ENCODE measurements around the gene NSMCE4A.

DNA sequence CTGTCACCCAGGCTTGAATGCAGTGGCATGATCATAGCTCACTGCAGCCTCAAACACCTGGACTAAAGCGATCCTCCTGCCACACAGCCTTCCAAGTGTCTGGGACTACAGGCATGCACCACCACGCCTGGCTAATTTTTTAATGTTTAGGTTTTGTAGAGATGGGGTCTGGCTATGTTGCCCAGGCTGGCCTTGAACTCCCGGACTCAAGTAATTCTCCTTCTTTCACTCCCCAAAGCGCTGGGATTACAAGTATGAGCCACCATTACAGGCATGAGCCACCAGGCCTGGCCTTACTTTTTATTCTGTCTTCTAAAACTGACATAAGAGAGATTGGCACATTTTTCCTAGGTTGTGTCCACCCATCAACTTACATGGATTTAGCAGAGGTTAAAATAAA, 47.3 kb upstream of the NSMCE4A start:
- TF ChIP-seq, protein P1, sequence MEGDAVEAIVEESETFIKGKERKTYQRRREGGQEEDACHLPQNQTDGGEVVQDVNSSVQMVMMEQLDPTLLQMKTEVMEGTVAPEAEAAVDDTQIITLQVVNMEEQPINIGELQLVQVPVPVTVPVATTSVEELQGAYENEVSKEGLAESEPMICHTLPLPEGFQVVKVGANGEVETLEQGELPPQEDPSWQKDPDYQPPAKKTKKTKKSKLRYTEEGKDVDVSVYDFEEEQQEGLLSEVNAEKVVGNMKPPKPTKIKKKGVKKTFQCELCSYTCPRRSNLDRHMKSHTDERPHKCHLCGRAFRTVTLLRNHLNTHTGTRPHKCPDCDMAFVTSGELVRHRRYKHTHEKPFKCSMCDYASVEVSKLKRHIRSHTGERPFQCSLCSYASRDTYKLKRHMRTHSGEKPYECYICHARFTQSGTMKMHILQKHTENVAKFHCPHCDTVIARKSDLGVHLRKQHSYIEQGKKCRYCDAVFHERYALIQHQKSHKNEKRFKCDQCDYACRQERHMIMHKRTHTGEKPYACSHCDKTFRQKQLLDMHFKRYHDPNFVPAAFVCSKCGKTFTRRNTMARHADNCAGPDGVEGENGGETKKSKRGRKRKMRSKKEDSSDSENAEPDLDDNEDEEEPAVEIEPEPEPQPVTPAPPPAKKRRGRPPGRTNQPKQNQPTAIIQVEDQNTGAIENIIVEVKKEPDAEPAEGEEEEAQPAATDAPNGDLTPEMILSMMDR (IDR thresholded peaks at IDR 0.05; ENCODE audit: poor library complexity): no peak
- TF ChIP-seq EZH2 (IDR thresholded peaks at IDR 0.05; ENCODE audit: borderline replicate concordance) (no peak), EZH2phosphoT487 (IDR thresholded peaks at IDR 0.05; ENCODE audit: low read depth, severe bottlenecking, unreplicated experiment) (no peak)
